SJSA1 (cell line): ENCODE measurements around the gene SYNDIG1. TPM values are rescaled to one million over a fixed set of nuclear protein-coding genes. Genes with fewer than 3 reads are reported as not detected.

Source experiments
- DNase-seq, 2 experiments: peaks; one replicate each; pipeline ENCODE4 v3.0.0-alpha.2; 2015 to 2020; ENCODE audit warnings: low spot score in 2 of 2, low read depth in 1 of 2
- H3K27ac ChIP-seq: fragments of 250-450 bp; sonication (Bioruptor Pico); 2 replicates; pipeline ENCODE4 v1.5.1; 2020; ENCODE audit warnings: mild to moderate bottlenecking, moderate library complexity
- H3K27me3 ChIP-seq: fragments of 250-450 bp; sonication (Bioruptor Pico); replicated peaks from 2 replicates; pipeline ENCODE4 v1.5.1; 2020; ENCODE audit warnings: mild to moderate bottlenecking, moderate library complexity
- H3K36me3 ChIP-seq: fragments of 250-450 bp; sonication (Bioruptor Pico); 2 replicates; pipeline ENCODE4 v1.5.1; 2020; ENCODE audit warnings: mild to moderate bottlenecking
- H3K4me1 ChIP-seq: fragments of 250-450 bp; sonication (Bioruptor Pico); replicated peaks from 2 replicates; pipeline ENCODE4 v1.6.1; 2021; ENCODE audit warnings: mild to moderate bottlenecking
- H3K4me3 ChIP-seq: fragments of 250-450 bp; sonication (Bioruptor Pico); 2 replicates; pipeline ENCODE4 v1.5.1; 2020; ENCODE audit warnings: mild to moderate bottlenecking
- H3K9me3 ChIP-seq: fragments of 250-450 bp; sonication (Bioruptor Pico); replicated peaks from 2 replicates; pipeline ENCODE4 v1.5.1; 2020; ENCODE audit warnings: mild to moderate bottlenecking
- total RNA-seq: library from RNA; depleted of rRNA; stranded (reverse); fragments of >200 nt; shearing (Covaris generic); gene quantifications from 2 replicates; pipeline ENCODE4 v1.2.3, GENCODE V29; 2014

The SYNDIG1 gene
- total RNA-seq, 1 experiment from 2014 or later, result not detected

GRCh38 chr20:24703284-24703610 lies 233.8 kb downstream of the SYNDIG1 start:
- no peak for DNase-seq
- Histone ChIP-seq H3K4me3 (no peak overlapping the region), H3K36me3 (no peaks in the 10 kb centered on the region), H3K4me1 (no peaks in the 10 kb centered on the region), H3K27ac (no peak overlapping the region), H3K9me3 (no peaks in the 10 kb centered on the region), H3K27me3 (no peaks in the 10 kb centered on the region)

GRCh38 chr20:24704899-24705298 lies 235.5 kb downstream of the SYNDIG1 start:
- H3K9me3 ChIP-seq, result no peaks in the 10 kb centered on the region
- DNase-seq, result no peak
- H3K36me3 ChIP-seq, result no peaks in the 10 kb centered on the region
- no peak overlapping the region for H3K4me3 ChIP-seq
- no peaks in the 10 kb centered on the region for H3K27me3 ChIP-seq
- H3K4me1 ChIP-seq, result no peaks in the 10 kb centered on the region
- no peak overlapping the region for H3K27ac ChIP-seq

GRCh38 chr20:24705486-24705885 lies 236.1 kb downstream of the SYNDIG1 start:
- H3K36me3 ChIP-seq, result no peaks in the 10 kb centered on the region
- no peak for DNase-seq
- no peak overlapping the region for H3K4me3 ChIP-seq
- no peaks in the 10 kb centered on the region for H3K4me1 ChIP-seq
- no peak overlapping the region for H3K27ac ChIP-seq
- H3K9me3 ChIP-seq, result no peaks in the 10 kb centered on the region
- no peaks in the 10 kb centered on the region for H3K27me3 ChIP-seq

- no peaks in the 10 kb centered on the region for H3K36me3 ChIP-seq
- no peak for DNase-seq
- no peak overlapping the region for H3K27ac ChIP-seq
- H3K4me1 ChIP-seq, result no peaks in the 10 kb centered on the region
- H3K4me3 ChIP-seq, result no peak overlapping the region
- no peaks in the 10 kb centered on the region for H3K9me3 ChIP-seq
- 0 out of 2 replicates have a peak, but pooled peaks cover 3% of the 10 kb centered on the region for H3K27me3 ChIP-seq
Observed at GRCh38 chr20:24708411-24709295, 239.2 kb downstream of the SYNDIG1 start.
